Measurements from ENCODE around the gene ARHGEF17.

DNA sequence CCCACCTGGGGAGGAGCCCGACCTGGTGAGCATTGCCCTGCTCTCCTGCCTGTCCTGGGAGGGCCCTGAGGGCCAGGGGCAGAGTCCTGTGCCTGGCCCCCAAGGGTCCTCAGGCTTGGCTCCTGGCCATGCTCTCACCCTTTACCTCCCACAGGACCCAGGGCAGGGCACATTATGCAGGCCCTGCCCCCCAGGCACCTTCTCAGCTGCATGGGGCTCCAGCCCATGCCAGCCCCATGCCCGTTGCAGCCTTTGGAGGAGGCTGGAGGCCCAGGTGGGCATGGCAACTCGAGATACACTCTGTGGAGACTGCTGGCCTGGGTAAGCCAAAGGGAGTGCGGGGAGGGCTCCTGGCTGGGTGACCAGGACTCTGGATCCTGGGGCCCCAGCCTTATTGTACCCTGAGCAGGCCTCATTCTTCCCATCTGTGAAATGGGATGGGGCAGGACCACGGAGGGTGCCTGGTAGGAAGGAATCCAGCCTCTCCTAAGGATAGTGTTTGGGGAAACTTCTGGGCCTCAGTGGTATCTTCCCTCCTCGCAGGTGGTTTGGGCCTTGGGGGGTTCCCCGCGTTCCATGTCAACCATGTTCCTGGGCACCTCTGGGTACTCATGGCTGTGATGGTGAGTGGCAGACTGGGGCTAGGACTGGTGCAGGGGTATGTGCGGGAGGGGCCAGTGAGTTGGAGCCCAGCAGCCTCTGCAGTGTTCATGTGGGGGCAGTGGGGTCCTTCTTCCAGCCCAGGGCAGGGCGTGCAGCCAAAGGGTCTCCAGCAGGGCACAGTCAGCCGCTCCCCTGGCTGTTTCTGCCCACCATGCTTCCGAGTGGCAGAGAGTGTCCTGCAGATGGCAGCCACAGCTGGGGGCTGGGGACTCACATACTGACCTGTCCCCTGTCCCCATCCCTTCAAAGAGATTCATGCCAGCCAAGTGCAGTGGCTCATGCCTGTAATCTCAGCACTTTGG, 82.8 kb downstream of the ARHGEF17 start:
- TF ChIP-seq, protein P1, sequence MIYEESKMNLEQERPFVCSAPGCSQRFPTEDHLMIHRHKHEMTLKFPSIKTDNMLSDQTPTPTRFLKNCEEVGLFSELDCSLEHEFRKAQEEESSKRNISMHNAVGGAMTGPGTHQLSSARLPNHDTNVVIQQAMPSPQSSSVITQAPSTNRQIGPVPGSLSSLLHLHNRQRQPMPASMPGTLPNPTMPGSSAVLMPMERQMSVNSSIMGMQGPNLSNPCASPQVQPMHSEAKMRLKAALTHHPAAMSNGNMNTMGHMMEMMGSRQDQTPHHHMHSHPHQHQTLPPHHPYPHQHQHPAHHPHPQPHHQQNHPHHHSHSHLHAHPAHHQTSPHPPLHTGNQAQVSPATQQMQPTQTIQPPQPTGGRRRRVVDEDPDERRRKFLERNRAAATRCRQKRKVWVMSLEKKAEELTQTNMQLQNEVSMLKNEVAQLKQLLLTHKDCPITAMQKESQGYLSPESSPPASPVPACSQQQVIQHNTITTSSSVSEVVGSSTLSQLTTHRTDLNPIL (CRISPR knock-in tag; IDR thresholded peaks at IDR 0.05; ENCODE audit: low read depth), result no peak
- TF ChIP-seq ZNF8 (CRISPR knock-in tag; IDR thresholded peaks at IDR 0.05) (no peak), PPARA (CRISPR knock-in tag; IDR thresholded peaks at IDR 0.05; ENCODE audit: borderline replicate concordance) (no peak)

All from SK-N-SH treated with all-trans-retinoic acid at 6 μM for 48 hours (cell line).